ENCODE measurements around the gene SERINC5.
"Not testable (repeated sequence)": the region's sequence is repeated elsewhere in the genome, so short reads cannot be mapped to it uniquely, and the experiment has no call there.

Gene SERINC5

DNA sequence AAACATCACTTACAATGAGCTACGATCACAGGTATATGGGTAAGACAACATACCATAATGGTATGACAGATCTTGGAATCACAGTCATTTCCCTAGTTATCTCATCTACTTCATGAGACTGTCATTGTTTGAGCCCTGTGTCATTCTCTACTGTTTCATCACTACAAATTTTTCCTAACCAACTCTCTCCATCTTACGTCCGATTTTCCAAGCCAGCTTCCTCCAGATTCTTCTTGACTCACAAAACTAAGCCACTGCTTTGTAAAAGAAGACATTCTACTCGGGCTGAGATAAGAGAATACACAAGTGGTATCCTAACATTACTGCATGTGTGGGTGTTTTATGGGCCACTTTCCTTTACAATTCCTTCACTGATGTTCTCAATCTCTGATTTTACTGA lies 49.6 kb downstream of the SERINC5 start:
- TF ChIP-seq, protein P1, sequence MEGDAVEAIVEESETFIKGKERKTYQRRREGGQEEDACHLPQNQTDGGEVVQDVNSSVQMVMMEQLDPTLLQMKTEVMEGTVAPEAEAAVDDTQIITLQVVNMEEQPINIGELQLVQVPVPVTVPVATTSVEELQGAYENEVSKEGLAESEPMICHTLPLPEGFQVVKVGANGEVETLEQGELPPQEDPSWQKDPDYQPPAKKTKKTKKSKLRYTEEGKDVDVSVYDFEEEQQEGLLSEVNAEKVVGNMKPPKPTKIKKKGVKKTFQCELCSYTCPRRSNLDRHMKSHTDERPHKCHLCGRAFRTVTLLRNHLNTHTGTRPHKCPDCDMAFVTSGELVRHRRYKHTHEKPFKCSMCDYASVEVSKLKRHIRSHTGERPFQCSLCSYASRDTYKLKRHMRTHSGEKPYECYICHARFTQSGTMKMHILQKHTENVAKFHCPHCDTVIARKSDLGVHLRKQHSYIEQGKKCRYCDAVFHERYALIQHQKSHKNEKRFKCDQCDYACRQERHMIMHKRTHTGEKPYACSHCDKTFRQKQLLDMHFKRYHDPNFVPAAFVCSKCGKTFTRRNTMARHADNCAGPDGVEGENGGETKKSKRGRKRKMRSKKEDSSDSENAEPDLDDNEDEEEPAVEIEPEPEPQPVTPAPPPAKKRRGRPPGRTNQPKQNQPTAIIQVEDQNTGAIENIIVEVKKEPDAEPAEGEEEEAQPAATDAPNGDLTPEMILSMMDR (IDR thresholded peaks at IDR 0.05; ENCODE audit: borderline replicate concordance, control extremely low read depth, extremely low read depth, insufficient read depth, missing control alignments) = no peak
- in situ Hi-C loops (cut with MboI; ENCODE audit: low sequenced_read_pairs, unreplicated experiment) = no loop called here
- no peak for DNase-seq (ENCODE audit: low spot score)

DNA sequence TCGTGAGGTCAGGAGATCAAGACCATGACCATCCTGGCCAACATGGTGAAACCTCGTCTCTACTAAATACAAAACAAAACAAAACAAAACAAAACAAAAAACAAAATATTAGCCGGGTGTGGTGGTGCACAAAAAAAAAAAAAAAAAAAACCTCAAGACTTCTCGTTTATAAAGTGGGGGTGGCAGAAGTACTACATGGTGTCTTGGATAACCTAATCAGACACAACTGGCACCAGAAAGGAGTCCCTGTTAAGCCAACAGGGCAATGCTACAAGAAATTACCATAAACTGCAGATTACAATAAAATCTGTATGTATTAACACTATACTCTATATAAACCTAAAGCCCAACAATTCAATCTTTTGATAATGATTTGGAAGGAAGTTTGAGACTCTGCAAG lies 50.0 kb downstream of the SERINC5 start:
- TF ChIP-seq, protein P1 (IDR thresholded peaks at IDR 0.05; ENCODE audit: borderline replicate concordance, control extremely low read depth, extremely low read depth, insufficient read depth, missing control alignments) = no peak
- in situ Hi-C loops (cut with MboI; ENCODE audit: low sequenced_read_pairs, unreplicated experiment) = no loop called here
- DNase-seq (ENCODE audit: low spot score) = no peak

DNA sequence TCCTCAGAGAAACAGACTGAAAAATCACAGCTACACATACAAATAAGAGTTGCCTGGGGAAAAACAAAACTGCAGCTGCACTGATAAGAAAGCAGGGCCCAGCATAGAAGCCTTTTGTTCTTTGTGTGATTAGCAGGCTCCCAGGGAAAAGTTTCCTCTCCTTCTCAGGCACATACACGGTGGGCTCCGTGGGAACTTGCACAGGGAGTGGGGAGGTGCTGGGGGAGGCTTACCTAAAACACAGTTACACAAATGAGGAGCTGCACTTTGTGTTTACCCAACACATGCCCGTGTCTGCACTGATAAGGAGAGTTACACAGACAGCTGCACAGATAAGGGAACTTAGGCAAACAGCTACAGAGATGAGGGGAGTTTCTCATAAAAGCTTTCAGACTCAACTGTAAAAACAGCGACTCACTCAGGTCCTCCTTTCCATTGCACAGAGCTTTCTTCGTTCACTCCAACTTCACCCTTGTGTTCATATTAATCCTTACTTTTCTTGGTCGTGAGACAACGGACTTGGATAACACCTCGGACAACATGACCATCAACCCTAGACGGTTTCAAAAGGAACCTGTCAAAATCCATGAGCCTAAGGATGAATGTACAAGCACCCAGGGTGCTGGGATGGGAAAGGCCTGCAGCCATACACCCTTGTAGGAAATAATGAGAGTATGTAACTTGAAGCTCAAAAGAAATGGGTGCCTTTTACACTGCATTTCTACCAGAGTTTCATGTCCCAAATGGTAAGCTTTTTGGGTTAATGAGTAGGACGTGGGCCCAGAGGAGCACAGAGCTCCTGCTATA lies 50.8 kb downstream of the SERINC5 start:
- no peak for DNase-seq (ENCODE audit: low spot score)
- TF ChIP-seq, protein P1 (IDR thresholded peaks at IDR 0.05; ENCODE audit: borderline replicate concordance, control extremely low read depth, extremely low read depth, insufficient read depth, missing control alignments) = no peak
- in situ Hi-C loops (cut with MboI; ENCODE audit: low sequenced_read_pairs, unreplicated experiment) = no loop called here

DNA sequence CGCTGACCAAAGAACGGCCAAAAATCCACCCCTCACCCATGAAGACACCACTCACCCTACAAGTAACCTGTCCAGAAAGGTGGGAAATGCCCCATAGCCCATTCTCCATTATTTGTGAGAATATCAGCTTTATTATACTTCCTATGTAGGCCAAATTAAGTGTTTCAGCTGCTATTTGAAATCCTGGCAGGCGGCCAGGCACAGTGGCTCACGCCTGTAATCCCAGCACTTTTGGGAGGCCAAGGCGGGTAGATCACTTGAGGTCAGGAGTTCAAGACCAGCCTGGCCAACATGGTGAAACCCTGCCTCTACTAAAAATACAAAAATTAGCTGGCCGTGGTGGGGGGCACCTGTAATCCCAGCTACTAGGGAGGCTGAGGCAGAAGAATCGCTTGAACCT lies 54.1 kb downstream of the SERINC5 start:
- in situ Hi-C loops (cut with MboI; ENCODE audit: low sequenced_read_pairs, unreplicated experiment); DNase-seq (ENCODE audit: low spot score): not testable (repeated sequence)

DNA sequence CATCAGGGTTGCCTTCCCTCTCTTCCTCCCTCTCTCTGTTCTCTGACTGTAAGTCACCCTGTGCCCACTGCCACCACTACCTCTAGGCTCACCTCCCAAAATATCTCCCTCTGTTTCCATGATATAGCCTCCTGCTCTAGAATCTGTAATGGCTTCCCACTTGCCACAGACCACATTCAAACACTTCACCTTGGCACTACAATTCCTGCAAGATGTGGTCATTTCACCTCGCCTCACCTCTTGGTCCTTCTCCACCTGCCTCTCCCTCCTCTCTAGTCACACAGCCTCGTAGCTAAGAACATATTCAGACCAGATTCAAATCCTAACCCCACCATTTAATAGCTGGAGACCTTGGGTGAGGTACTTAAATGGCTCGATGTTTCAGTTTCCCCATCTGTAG lies 56.9 kb downstream of the SERINC5 start:
- no peak for DNase-seq (ENCODE audit: low spot score)
- in situ Hi-C loops (cut with MboI; ENCODE audit: low sequenced_read_pairs, unreplicated experiment) = no loop called here
- TF ChIP-seq, protein P1 (IDR thresholded peaks at IDR 0.05; ENCODE audit: borderline replicate concordance, control extremely low read depth, extremely low read depth, insufficient read depth, missing control alignments) = no peak

DNA sequence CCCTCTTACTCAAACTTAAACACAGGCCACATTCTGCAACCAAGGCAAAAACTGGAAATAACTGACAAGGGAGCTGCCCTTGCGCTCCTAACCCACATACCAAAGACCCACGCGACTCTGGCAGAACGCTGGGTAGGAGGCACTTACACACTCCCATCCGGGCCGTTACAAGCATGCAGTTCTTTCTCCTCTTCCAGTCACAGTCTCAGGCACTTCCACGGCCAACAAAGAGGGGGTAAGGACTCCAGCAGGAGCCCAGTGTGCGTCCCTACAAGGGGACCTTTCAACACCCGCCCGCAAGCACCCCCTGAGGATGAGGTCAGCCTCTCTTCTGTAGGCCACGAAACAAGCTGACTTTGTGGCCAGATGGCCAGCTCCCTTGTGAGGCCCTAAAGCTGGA lies 57.4 kb downstream of the SERINC5 start:
- DNase-seq (ENCODE audit: low spot score) = no peak

DNA sequence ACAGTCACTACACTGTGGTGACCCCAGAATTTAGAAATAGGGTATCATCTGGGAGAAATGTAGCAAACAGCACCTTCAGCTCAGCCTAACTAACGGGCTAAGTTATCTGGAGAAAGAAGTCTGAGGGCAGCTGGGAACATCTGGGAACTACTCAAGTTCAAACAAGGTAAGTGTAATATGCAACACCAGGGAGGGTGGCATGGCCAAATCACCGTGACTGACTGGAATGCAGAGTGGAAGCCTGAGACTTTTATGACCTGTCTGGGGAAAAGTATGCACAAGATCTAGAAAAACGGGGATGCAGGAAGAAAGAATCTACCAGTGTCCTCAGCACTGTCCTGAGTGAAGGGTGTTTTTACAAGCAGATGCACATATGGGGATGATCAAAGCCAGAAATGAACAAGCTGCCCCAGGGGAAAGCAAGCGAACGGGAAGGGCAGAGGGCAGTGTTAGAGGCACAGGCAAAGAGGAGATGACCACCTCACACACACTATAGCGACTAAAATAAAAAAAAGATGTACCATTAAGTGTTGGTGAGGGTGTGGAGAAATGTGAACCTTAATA lies 59.9 kb downstream of the SERINC5 start:
- TF ChIP-seq, protein P1 (IDR thresholded peaks at IDR 0.05; ENCODE audit: borderline replicate concordance, control extremely low read depth, extremely low read depth, insufficient read depth, missing control alignments) = no peak
- in situ Hi-C loops (cut with MboI; ENCODE audit: low sequenced_read_pairs, unreplicated experiment) = no loop called here
- DNase-seq (ENCODE audit: low spot score) = no peak

More for the DNA sequence above, 57.4 kb downstream of the SERINC5 start:
- TF ChIP-seq, protein P1 (IDR thresholded peaks at IDR 0.05; ENCODE audit: borderline replicate concordance, control extremely low read depth, extremely low read depth, insufficient read depth, missing control alignments) = no peak
- in situ Hi-C loops (cut with MboI; ENCODE audit: low sequenced_read_pairs, unreplicated experiment) = no loop called here

All from GM13976 (cell line).